Calu3 (cell line): Measurements from ENCODE around the gene EXOC6B. TPM values are rescaled to one million over a fixed set of nuclear protein-coding genes. Genes with fewer than 3 reads are reported as not detected.

Experiments used
- BruUV-seq: library from RNA; stranded (reverse); fragments of 400-500 nt; replicated peaks from 2 replicates; lab custom pipeline; 2021; lab: Mats Ljungman, UMichigan
- CTCF ChIA-PET: fragments of 300-600 bp; sonication (Branson Sonifier 250); formaldehyde crosslinking; loops from one replicate; lab custom pipeline; 2022; ENCODE audit warnings: antibody characterized with exemption; lab: Charles Lee
- DNase-seq: peaks from one replicate; pipeline ENCODE4 v3.0.0; 2022
- H3K27ac Mint-ChIP-seq: one replicate; pipeline ENCODE4 v1.8.0; 2022; ENCODE audit warnings: mixed read lengths; ENCODE audit not compliant: unreplicated experiment
- H3K27me3 Mint-ChIP-seq: one replicate; pipeline ENCODE4 v1.8.0; 2022; ENCODE audit warnings: mixed read lengths; ENCODE audit not compliant: unreplicated experiment
- H3K36me3 Mint-ChIP-seq: one replicate; pipeline ENCODE4 v1.8.0; 2022; ENCODE audit warnings: mild to moderate bottlenecking, moderate library complexity, mixed read lengths; ENCODE audit not compliant: insufficient read depth, unreplicated experiment
- H3K4me1 Mint-ChIP-seq: one replicate; pipeline ENCODE4 v1.8.0; 2022; ENCODE audit warnings: mild to moderate bottlenecking, low read depth, mixed read lengths; ENCODE audit not compliant: unreplicated experiment
- H3K4me3 Mint-ChIP-seq: one replicate; pipeline ENCODE4 v1.8.0; 2022; ENCODE audit warnings: mild to moderate bottlenecking, low read depth, moderate library complexity, mixed read lengths; ENCODE audit not compliant: unreplicated experiment
- H3K9me3 Mint-ChIP-seq: one replicate; pipeline ENCODE4 v1.8.0; 2022; ENCODE audit warnings: low read depth, mixed read lengths; ENCODE audit not compliant: unreplicated experiment
- CTCF ChIP-seq: fragments of 200-600 bp; IDR thresholded peaks from one replicate; pipeline ENCODE4 v1.8.0; 2022; ENCODE audit warnings: antibody characterized with exemption; ENCODE audit not compliant: unreplicated experiment
- intact Hi-C: fragments of 100-400 bp; cut with micrococcal nuclease; formaldehyde crosslinking; loops from one replicate; pipeline ENCODE4 v1.10.0; 2022; ENCODE audit not compliant: unreplicated experiment
- total RNA-seq: library from RNA; stranded (reverse); gene quantifications from 2 replicates; pipeline ENCODE4 v1.2.3, GENCODE V29; 2022

EXOC6B gene
- total RNA-seq, 1 experiment from 2014 or later, result 26.6 TPM

- Mint-ChIP-seq H3K4me1 (peaks cover 31% of the 10 kb centered on the region), H3K4me3 (peak overlapping the region; percentile 72), H3K27me3 (peaks cover 66% of the 10 kb centered on the region), H3K9me3 (no peaks in the 10 kb centered on the region), H3K36me3 (peaks cover 38% of the 10 kb centered on the region), H3K27ac (peak overlapping the region; percentile 6)
- intact Hi-C loops, result no loop called here
- CTCF ChIA-PET, result interaction anchor here (0.6 kb wide), 1 partner anchor 650 kb away, joined by 4 read pairs; no protein-coding TSS in a partner anchor
- no TSS peak for BruUV-seq
- no peak for TF ChIP-seq CTCF
- no peak for DNase-seq
These were observed 680.0 kb downstream of the EXOC6B start for GRCh38 chr2:72145658-72146329.

GRCh38 chr2:72145289-72145657, 680.6 kb downstream of the EXOC6B start:
- peaks cover 61% of the 10 kb centered on the region for H3K27me3 Mint-ChIP-seq
- H3K9me3 Mint-ChIP-seq, result no peaks in the 10 kb centered on the region
- peaks cover 38% of the 10 kb centered on the region for H3K36me3 Mint-ChIP-seq
- no peak for TF ChIP-seq CTCF
- peaks cover 27% of the 10 kb centered on the region for H3K4me1 Mint-ChIP-seq
- intact Hi-C loops, result no loop called here
- BruUV-seq, result no TSS peak
- peak overlapping the region; percentile 72 for H3K4me3 Mint-ChIP-seq
- CTCF ChIA-PET, result interaction anchor here (0.6 kb wide), 1 partner anchor 651 kb away, joined by 4 read pairs; no protein-coding TSS in a partner anchor
- DNase-seq, result no peak
- peak overlapping the region; percentile 6 for H3K27ac Mint-ChIP-seq

GRCh38 chr2:72144632-72145288, 681.1 kb downstream of the EXOC6B start:
- no peak overlapping the region for H3K27ac Mint-ChIP-seq
- no peak for TF ChIP-seq CTCF
- intact Hi-C loops, result no loop called here
- peak; percentile 84 for DNase-seq
- peaks cover 56% of the 10 kb centered on the region for H3K27me3 Mint-ChIP-seq
- BruUV-seq, result no TSS peak
- no peaks in the 10 kb centered on the region for H3K9me3 Mint-ChIP-seq
- H3K4me3 Mint-ChIP-seq, result peak overlapping the region; percentile 72
- peaks cover 22% of the 10 kb centered on the region for H3K4me1 Mint-ChIP-seq
- CTCF ChIA-PET, result interaction anchor here (0.6 kb wide), 1 partner anchor 651 kb away, joined by 4 read pairs; no protein-coding TSS in a partner anchor
- H3K36me3 Mint-ChIP-seq, result peaks cover 32% of the 10 kb centered on the region

GRCh38 chr2:72144274-72144631, 681.6 kb downstream of the EXOC6B start:
- peak overlapping the region; percentile 72 for H3K4me3 Mint-ChIP-seq
- H3K36me3 Mint-ChIP-seq, result peaks cover 27% of the 10 kb centered on the region
- peaks cover 17% of the 10 kb centered on the region for H3K4me1 Mint-ChIP-seq
- DNase-seq, result no peak
- TF ChIP-seq CTCF, result no peak
- H3K9me3 Mint-ChIP-seq, result no peaks in the 10 kb centered on the region
- CTCF ChIA-PET, result no interaction called here
- no TSS peak for BruUV-seq
- intact Hi-C loops, result no loop called here
- peaks cover 51% of the 10 kb centered on the region for H3K27me3 Mint-ChIP-seq
- H3K27ac Mint-ChIP-seq, result no peak overlapping the region
